Astrocyte of the hippocampus (primary cell): ENCODE measurements around the gene PAPPA2.
"Not testable (repeated sequence)": the region's sequence is repeated elsewhere in the genome, so short reads cannot be mapped to it uniquely, and the experiment has no call there.

Experiments
- DNase-seq: peaks from one replicate; pipeline ENCODE4 v3.0.0; 2011; ENCODE audit warnings: low read depth, low spot score

Gene PAPPA2, protein sequence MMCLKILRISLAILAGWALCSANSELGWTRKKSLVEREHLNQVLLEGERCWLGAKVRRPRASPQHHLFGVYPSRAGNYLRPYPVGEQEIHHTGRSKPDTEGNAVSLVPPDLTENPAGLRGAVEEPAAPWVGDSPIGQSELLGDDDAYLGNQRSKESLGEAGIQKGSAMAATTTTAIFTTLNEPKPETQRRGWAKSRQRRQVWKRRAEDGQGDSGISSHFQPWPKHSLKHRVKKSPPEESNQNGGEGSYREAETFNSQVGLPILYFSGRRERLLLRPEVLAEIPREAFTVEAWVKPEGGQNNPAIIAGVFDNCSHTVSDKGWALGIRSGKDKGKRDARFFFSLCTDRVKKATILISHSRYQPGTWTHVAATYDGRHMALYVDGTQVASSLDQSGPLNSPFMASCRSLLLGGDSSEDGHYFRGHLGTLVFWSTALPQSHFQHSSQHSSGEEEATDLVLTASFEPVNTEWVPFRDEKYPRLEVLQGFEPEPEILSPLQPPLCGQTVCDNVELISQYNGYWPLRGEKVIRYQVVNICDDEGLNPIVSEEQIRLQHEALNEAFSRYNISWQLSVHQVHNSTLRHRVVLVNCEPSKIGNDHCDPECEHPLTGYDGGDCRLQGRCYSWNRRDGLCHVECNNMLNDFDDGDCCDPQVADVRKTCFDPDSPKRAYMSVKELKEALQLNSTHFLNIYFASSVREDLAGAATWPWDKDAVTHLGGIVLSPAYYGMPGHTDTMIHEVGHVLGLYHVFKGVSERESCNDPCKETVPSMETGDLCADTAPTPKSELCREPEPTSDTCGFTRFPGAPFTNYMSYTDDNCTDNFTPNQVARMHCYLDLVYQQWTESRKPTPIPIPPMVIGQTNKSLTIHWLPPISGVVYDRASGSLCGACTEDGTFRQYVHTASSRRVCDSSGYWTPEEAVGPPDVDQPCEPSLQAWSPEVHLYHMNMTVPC (N-terminal part only)

DNA sequence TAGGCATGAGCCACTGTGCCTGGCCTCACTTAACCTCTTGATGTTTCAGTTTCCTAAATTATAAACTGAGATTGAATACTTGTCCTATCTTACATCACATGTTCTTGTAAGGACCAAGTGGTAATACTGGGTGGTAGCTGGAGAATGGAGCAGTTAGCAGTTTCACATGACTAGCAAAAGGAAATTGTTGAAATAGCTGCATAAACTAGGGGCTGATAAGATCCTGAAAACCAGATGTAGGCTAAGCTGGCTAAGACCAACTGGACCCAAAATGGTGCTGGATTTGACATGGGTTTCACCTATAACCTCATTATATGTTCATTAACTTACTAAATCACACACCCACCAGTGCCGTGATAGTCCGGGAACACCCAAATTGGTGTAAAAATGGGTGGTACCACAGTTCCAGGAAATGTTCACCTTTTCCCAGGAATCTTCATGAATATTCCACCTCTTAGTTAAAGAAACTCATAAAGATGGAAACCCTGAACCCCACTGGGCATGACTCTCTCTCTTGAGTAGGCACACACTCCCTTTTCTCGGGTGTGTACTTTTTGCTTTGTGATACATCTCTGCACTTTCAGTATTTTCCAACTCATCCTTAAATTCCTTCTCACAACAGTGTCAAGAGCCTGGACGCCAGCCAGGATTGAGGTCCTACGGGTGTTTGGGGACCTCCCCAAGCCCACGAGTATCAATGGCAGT, at the start of gene PAPPA2:
TSS of gene PAPPA2 (plus strand) at position 502 of the 705 bp plus-strand sequence. CDS start 93,148 bp downstream, outside the sequence.
- DNase-seq = no peak

DNA sequence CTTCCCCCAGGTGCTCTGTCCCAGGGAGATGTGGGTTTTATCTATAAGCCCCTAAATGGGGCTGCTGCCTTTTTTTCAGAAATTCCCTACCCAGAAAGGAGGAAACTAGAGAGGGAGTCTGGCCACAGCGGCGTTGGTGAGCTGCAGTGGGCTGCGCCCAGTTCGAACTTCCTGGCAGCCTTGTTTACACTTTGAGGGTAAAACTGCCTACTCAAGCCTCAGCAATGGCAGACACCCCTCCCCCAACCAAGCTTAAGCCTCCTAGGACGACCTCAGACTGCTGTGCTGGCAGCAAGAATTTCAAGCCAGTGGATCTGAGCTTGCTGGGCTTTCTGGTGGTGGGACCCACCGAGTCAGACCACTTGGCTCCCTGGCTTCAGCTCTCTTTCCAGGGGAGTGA, 46.2 kb upstream of the PAPPA2 start:
- DNase-seq = no peak

DNA sequence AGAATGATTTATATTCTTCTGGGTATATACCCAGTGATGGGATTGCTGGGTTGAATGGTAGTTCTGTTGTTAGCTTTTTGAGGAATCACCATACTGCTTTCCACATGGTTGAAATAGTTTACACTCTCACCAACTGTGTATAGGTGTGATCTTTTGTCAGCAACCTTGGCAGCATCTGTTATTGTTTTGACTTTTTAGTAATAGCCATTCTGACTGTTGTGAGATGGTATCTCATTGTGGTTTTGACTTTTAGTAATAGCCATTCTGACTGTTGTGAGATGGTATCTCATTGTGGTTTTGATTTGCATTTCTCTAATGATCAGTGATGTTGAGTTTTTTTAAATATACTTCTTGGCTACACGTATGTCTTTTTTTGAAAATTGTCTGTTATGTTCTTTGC, 43.4 kb upstream of the PAPPA2 start:
- not testable (repeated sequence) for DNase-seq

DNA sequence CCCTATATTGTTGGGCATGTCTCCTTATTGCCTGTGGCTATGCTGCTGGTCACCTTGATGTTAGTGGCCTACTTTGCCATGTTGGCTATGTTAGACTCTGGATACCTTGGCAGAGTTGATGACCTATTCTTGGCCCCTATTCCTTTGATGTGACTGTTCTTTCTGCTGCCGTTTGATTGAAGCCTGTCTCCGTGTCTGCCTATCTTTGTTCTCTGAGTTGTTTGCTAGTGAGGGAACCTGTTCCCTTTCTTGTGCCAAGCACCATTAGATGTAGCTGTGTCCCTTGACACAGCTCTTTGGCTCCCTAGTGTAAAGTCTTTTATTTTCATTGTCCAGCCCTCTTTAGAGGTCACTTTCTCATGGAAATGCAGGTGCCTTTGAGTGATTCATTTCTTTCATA, 28.7 kb upstream of the PAPPA2 start:
- no peak for DNase-seq

DNA sequence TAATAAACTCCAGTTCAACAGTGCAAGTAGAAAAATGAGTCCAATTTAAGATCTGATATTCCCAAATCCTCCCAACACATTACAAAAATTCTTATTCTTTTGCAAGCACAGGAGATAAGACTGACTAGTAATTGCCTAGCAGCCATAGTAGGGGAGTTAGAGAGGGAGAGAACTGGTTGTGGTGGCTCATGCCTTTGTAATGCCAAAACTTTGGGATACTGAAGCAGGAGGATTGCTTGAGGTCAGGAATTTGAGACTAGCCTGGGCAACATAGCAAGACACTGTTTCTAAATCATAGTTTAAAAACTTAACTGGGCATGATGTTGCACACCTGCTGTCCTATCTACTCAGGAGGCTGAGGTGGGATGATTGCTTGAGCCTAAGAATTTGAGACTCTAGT, 26.7 kb upstream of the PAPPA2 start:
- DNase-seq = no peak

DNA sequence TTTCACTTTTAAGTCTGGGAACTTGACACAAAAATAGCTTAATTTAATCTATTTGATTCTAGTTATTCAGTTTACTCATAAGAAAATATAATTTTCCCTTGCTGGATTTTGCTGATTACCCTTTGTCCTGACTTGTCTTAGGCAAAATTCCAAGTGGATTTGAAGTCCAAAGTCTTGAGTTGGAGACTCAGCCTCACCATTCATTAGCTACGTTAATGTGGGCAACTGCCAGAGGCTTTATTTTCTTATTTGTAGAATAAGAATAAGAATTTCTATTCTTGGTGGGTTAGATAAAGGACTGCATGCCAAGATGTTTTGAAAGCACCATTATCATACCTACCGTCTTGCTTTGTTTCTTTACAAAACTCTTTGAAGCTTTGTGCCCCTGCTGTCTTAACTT, 22.8 kb upstream of the PAPPA2 start:
- no peak for DNase-seq

DNA sequence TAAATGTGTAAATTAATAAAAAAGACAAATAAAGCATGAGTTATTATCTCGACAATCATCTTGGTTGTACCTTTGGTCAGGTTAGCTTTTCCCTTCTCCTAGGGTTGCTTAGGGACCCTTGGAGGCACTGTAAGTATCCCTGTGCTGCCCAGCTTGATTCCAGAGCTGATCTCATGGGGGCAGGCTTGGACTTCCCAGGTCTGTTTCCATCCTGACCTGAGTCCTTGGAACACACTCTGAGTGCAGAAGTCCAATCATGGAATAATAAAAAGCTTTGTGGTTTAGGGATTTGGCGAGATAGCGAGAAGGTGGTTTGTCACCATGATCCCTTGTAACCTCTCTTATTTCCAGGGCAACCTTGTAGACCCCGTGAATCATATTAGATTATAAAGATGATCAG, 18.7 kb upstream of the PAPPA2 start:
- DNase-seq = no peak

DNA sequence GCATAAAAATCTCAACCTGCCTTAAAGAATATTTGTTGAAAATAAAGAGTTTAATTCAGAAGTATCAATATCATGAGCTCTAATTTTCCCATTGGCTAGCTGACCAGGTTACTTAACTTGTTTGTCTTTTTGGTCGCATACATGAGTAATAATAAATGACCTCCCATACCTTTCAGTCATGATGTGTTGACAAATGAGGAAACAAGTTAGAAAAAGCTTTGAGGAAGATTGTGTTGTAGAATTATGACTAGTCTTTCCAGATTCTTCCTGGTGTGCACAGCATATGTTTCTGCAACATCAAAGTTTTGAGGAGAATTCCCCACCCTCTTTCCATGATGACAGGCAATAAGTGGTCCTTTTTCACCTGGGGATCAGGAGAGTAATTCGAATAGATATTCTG, 17.6 kb upstream of the PAPPA2 start:
- no peak for DNase-seq

DNA sequence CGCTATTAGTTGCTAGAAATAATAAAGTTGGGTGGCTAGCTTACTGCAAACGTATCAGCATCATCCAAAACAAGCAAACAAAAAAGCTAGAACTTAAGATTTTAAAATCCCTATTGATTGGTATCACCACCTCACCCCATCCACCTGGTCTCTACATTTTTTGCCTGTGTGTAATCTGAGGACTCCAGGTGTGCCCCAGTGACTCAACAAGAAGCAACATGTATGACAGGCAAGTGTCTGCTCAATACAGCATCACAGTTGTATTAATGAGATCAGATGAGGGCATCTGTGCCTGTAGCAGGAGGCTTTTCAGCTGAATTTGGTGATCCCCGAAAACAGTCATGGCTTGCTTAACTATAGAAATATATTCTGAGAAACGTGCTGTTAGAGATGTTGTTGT, 14.6 kb upstream of the PAPPA2 start:
- DNase-seq = no peak

DNA sequence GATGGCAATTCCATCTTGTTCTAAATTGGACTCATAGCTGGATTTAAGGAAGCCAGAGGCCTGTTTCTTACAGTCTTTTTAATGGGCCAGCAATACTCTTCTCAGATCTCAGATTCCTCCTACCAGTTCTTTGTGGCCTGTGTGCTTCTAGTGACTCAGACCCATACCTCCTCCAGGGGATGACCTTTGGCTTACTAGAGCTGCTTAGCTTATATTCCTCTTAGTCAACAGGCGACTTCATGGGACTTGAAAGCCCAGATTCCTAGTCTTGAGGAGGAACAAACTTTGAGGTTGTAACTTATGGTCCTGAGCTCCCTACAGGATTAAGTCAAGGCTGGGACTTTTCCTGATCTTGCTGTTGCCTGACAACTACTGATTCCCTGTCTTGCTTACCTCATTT, 12.4 kb upstream of the PAPPA2 start:
- DNase-seq = no peak

DNA sequence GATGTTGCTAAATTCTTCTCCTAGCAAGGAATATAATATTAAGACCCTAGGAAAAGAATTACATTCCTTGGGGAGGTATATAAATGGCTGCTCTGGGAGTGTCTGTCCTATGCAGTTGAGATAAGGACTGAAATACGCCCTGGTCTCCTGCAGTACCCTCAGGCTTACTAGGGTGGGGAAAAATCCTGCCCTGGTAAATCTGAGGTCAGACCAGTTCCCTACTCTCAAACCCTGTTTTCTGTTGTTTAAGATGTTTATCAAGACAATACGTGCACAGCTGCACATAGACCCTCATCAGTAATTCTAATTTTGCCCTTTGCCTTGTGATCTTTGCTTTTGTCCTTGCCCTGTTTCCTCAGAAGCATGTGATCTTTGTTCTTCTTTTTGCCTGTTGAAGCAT, 11.2 kb upstream of the PAPPA2 start:
- DNase-seq = not testable (repeated sequence)

DNA sequence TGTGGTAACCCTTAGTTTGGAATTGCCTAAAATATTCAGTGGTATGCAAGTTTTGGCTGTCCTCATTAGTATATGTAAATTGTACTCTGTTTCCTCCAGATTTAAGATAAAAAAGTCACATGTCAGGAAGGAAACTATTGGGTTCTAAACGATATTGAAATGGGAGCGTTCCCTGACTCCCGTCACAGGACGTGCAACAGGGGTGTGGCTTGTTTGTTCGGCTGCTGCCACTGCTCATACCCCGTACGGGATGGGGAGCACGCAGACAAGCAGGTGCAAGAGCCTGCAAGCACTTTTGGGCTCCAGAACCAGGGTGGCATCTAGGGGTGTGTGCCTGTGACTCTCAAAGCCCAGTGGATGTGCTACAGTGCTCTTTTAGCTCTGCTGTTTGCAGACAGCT, 6.2 kb upstream of the PAPPA2 start:
- no peak for DNase-seq

DNA sequence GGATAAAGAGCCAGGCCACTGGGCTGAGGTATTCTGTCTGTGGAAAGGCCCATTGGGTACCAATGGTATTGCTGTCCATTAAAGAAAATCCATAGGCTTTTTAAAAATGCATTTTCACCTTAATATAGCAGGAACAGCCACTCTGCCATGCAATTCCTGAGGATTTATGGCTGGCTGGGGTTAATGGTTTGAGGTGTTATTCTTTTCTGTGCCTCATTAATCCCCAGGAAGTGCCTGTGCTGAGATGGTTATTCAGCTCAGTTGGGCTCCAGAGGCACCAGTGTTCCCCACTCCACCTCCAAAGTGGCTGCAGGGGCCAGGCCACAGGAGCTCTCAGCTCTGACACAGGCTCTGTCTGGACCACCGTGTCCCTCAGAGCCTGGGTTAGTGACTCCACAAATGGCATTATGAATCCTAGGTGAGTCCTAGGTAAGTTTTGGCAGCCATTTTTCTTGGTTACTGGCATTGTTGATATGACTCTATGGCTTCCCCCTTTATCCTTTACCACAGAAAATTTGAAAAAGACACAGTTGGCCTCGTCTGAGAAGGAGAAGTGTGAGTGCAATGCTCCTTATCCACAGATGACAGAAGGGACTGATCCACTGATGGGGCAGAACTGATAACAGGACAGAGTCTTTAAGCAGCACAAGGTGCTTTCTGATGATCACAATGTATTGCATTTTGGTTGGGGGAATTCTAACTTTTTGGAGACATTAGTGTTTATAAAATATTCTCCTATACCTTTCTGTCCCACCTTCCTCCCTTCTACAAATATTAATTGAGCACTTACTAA, 2.2 kb upstream of the PAPPA2 start:
- no peak for DNase-seq

DNA sequence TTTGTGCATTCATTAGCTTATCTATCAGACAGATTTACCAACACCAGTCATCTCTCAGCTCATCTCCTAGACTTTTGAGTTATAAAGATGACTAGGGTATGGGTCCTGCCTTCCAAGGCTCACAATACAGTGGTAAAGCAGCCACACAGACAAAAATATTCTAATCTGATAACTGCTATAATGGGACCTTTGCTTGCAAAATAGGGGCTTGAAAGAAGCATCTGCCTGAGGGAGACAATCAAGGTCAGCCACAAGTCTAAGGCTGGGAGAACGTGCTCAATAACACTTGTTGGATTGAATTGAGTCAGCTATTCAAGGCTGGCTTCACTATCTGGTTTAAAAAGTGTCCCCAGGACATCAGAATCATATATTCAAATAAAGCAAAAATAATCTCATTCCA, 1.4 kb upstream of the PAPPA2 start:
- no peak for DNase-seq

DNA sequence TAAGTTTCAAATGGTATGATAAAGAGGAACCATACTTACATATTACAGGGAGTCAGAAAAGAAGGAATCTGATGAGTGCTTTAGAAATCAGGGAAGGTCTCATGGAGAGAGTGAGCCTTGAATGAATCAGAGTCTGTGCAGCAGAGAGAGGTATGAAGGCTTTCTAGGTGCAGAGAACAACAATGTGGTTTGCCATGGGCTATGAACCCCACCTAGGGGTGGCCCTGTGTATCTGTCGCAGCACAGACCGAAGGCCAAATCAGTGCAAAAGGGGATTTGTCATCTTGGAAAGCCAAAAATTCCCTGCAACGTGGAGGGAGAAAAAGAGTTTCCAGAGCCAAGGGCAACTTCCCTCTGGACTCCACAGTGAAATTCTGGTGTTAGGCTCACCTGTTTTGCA, 3.5 kb downstream of the PAPPA2 start:
- peak; percentile 41 for DNase-seq

DNA sequence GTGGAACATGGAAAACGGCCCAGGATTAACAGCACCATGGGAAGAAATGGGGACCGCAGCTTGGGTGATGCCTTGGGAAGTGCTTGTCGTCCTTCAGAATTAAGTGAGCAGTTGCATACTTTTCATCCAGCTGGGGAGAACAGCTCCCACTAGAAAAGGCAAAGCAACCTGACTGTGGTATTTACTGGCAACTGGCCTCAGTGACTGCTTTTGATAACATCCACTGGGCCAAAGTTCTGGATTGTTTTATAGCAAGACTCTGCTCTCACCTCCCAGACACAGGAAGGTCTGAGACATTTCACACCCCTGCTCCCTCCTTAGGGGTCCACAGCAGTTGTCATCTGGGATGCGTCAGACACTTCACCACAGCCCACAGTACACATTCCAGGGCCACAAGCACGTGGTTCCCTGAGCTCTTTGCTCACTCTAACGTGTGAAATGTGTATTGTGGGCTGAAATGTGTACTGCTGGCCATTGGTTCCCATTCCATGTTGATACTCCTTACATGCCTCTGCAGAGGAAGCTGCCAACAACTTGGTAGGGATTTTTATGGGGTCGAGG, 6.6 kb downstream of the PAPPA2 start:
- peak; percentile 79 for DNase-seq

DNA sequence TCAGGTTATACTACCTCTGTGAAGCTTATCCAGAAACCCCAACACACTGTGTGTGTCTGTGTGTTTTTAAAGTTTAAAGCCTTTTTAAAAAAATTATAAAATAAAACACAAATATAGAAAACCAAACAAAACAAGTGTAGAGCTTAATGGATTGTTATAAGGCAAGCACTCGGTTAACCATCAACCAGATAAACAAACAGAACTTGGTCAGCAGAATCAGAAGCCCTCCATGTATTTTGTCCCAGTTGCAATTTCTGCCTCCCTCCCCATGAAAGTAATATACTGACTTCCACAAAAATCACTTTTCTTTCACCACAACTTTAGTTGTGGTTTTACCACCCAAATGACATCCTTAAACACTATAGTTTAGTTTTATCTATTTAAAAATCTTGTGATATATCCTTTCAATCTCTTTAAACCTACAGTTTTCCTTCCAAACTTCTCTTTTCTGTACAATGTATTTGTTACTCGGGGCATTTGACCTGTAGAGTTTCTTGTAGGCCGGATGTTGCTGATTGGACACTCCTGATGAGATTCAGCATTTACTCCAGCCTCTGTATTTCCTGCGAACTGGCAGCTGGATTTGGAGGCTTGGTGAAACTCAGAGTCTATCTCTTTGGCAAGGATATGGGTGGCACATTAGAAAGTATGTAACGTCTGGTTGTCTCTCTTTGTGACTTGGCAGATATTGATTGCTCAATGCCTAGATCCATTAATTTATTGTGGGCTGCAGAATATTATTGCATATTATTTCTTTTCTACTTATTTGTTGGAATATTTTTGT, 8.6 kb downstream of the PAPPA2 start:
- no peak for DNase-seq

DNA sequence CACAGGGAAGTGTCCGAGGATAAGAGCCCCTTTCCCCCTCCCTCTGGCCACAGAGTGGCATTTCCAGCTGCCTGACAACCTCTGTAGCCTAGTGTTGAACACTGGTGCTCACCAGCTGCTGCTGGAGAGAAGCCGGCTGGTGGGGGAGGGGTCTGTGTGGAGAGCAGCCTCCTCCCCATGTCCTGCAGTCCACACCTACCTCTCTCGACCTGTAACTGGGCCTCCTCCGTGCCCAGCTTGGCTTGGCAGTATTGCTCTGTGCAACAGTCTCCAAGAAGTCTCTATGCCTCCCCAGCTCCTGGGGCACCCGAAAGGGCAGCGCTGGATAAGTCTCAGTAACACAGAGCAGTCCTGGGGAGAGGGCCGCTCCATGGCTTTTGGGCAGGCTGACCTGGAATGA, 17.0 kb downstream of the PAPPA2 start:
- DNase-seq = no peak

DNA sequence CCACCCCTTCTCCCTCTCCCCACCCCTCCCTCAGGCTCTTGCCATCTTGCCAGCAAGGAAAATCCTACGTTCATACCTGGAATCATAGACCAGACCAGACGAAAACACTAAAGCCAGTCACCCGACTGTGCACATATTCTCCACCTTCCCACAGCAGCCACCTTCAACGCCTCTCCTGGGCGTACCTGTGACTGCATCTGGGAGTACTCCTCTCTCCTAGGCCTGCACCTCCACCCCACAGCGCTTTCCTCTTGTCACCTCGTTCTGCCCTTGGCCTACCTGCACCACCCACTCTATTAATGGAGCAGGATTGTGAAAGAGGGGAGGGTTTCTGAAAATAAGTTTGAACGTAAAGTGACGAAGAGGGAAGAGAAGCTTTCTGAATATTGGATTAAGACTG, 17.8 kb downstream of the PAPPA2 start:
- no peak for DNase-seq

DNA sequence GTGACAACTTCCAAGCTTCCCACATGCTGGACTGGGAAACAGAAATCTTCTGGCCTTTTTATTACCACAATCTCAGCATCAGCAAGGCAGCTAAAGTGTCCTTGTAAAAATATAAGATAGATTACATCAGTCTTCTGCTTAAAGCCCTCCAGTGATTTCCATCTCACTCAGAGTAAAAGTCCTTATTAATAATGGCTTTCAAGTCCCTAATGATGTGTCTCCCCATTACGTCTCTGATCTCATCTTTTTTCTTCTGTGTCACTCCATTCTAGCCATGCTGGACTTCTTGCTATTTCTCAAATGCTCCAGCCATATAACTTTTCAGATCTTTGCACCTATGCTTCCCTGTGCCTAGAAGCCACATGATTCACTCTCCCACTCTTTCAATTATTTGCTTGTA, 22.1 kb downstream of the PAPPA2 start:
- DNase-seq = no peak
